NB4 (cell line): ENCODE measurements around the gene ZFYVE28.

Experiments
- DNase-seq: peaks from one replicate; pipeline ENCODE4 v3.0.0; 2010; ENCODE audit warnings: low read depth
- H3K4me3 ChIP-seq: one replicate; pipeline ENCODE4 v1.5.1; 2011; ENCODE audit warnings: mild to moderate bottlenecking, low read depth, low read length, moderate library complexity
- MYC ChIP-seq: IDR thresholded peaks from 2 replicates; pipeline ENCODE4 v1.6.1; 2011; ENCODE audit warnings: low read depth, low read length
- POLR2A ChIP-seq: IDR thresholded peaks from 2 replicates; pipeline ENCODE4 v1.6.1; 2011; ENCODE audit warnings: mild to moderate bottlenecking; ENCODE audit not compliant: insufficient read length; ENCODE audit errors: extremely low read depth
- TF ChIP-seq, protein P1 (sequence below): IDR thresholded peaks from one replicate; pipeline ENCODE4 v1.5.1; 2012; ENCODE audit warnings: low read depth, low read length
- TF ChIP-seq, protein P2 (sequence below): IDR thresholded peaks from 2 replicates; pipeline ENCODE4 v1.6.1; 2011; ENCODE audit warnings: low read depth, low read length

The ZFYVE28 gene

DNA sequence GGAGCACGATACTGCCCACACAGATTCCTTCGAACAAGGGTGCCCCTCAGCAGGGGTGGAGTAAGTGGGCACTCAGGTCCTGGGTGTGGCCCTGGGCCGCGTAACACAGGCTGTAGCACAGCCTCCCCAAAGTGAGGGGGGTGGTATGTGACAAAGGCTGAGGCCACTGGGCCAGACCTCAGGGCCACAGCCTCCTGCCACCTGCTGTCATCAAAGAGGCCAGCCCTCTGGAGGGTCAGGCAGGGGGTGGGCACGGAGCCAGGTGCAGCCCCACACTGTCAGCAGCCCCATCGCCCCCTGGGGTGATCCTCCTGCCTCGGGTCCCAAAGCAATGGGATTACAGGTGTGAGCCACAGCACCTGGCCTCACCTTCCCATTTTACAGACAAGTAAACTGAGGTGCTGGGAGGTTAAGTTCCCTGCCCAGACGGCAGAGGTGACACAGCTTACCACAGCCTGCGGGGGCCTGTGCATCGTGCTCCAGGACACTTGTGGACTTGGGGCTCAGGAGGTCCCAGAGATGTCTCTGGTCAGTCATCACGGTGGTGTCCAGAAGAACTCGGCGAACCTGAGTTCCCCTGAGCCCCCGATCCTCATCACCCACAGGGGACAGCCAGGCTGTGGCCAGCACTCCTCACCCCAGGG, 129.0 kb downstream of the ZFYVE28 start:
- TF ChIP-seq POLR2A (no peak), MYC (no peak)
- TF ChIP-seq, protein P1, sequence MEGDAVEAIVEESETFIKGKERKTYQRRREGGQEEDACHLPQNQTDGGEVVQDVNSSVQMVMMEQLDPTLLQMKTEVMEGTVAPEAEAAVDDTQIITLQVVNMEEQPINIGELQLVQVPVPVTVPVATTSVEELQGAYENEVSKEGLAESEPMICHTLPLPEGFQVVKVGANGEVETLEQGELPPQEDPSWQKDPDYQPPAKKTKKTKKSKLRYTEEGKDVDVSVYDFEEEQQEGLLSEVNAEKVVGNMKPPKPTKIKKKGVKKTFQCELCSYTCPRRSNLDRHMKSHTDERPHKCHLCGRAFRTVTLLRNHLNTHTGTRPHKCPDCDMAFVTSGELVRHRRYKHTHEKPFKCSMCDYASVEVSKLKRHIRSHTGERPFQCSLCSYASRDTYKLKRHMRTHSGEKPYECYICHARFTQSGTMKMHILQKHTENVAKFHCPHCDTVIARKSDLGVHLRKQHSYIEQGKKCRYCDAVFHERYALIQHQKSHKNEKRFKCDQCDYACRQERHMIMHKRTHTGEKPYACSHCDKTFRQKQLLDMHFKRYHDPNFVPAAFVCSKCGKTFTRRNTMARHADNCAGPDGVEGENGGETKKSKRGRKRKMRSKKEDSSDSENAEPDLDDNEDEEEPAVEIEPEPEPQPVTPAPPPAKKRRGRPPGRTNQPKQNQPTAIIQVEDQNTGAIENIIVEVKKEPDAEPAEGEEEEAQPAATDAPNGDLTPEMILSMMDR: no peak
- TF ChIP-seq, protein P2, sequence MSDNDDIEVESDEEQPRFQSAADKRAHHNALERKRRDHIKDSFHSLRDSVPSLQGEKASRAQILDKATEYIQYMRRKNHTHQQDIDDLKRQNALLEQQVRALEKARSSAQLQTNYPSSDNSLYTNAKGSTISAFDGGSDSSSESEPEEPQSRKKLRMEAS: no peak
- DNase-seq: no peak
- no peak overlapping the region for H3K4me3 ChIP-seq

DNA sequence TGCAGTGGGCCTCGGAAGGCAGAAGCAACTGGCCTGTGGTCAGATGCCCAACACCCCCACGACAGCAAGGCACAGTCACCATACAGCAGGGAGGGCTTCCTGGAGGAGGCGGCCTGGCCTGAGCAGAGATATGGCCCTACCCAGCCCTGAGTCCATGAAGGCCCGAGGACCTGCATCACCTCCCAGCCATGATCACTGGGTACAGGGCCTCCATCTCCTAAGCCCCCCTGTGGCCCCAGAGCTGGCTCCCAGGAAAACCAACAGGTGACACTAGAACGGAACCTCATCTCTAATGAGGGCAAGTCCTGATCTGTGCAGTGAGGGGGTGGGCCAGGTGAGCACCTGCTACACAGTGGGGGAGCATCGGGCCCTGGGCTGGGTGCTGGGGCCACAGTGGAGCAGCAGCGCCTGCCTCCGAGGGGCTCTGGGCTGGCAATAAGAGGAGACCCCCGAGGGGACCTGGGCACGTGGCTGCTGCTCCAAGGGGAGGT, 130.3 kb downstream of the ZFYVE28 start:
- no peak for DNase-seq
- TF ChIP-seq, protein P1: no peak
- TF ChIP-seq POLR2A: no peak
- no peak for TF ChIP-seq MYC
- TF ChIP-seq, protein P2: no peak
- H3K4me3 ChIP-seq: no peak overlapping the region

DNA sequence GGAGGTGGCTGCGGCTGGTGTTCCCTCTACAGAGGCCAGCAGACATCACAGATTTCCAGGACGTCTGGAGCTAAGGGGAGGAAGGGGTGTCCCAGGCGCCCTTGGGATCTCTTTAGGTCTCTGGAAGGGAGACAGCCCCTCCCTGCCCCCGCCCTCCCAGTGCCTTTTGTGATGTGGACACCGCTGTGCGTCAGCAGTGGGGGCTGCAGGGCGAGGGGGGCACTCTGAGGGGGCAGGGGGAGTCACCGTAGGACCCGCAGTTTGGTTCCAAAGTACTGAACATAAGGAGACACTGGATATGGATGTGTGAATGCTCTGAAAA, 130.9 kb downstream of the ZFYVE28 start:
- TF ChIP-seq MYC (no peak), POLR2A (no peak)
- TF ChIP-seq, protein P2: no peak
- TF ChIP-seq, protein P1: no peak
- no peak for DNase-seq

DNA sequence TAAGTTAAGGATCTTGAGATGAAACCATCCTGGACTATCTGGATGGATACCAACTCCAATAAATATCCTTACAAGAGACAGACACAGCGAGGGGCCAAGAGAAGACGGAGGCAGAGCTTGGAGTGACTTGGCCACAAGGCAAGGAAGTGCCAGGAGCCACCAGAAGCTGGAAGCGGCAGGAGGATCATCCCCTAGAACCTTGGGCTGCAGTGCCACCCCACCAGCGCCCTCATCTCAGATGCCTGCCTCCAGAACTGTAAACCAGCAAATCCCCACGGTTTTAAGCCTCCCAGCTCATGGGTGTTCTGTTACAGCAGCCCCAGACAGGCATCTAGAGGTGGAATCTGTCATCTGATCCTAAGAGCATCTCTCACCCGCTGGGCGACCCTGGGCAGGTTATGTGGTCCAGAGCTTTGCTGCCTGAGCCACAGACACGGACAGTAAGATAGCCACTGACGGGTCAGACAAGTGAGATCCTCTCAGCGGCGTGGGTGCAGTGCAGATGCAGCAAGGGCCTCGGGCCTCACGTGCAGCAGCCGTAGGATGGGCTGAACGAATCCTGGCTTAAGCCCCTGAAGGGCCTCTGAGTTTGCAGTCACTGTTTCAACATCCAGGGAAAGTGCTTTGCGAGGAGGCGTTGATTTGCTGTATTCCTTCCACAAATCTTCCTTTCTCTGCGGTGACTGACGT, 131.4 kb downstream of the ZFYVE28 start:
- TF ChIP-seq POLR2A (no peak), MYC (no peak)
- TF ChIP-seq, protein P1: no peak
- TF ChIP-seq, protein P2: no peak

More for the DNA sequence above, 130.9 kb downstream of the ZFYVE28 start:
- H3K4me3 ChIP-seq: no peak overlapping the region

DNA sequence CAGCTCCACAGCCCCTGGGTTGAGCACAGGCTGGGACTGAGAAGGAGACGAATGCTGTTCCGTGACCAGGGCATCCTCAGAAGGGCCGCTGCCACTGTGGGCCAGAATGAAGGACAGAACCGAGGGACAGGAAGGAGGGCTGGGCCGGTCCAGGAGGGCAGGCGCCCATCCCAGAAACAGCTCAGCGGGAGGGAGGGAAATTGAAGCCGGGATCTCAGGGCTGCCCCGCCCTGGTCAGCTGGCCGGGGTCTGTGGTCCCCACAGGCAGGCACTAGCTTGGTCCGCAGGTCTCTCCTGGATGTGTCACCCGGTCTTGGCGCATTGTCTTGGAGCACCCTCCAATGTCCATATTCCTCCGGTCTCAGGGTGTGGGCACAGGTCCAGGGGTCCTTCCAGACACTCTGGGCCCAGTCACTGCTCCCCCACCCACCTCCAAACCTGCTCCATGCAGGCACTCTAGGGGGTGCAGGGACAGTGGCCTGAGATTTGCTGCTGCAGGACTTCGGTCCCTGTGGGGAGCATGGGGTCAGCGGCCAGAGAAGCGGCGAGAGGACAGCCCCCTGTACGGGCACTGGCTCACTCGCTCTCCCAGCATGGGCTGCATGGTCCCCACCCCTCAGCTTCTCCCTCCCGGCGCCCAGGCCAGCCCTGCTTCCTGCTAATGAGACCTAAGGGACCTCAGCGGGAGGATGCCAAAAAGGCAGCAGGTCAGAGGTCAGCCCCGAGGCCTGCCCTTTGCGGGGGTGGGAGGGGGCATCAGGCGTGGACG, 132.6 kb downstream of the ZFYVE28 start:
- H3K4me3 ChIP-seq: no peak overlapping the region
- TF ChIP-seq, protein P2: no peak
- no peak for TF ChIP-seq MYC
- TF ChIP-seq POLR2A: no peak
- TF ChIP-seq, protein P1: no peak
- no peak for DNase-seq

More for the DNA sequence above, 131.4 kb downstream of the ZFYVE28 start:
- H3K4me3 ChIP-seq: no peak overlapping the region
- DNase-seq: no peak
